Endothelial cell of umbilical vein (primary cell): ENCODE results near the gene USP12.

Experiments
- CTCF ChIP-seq, 2 donors: IDR thresholded peaks; 1 replicate in 1 of 2; 2 replicates in 1 of 2; pipeline ENCODE4 v1.5.1; 2011; ENCODE audit warnings: low read length in 2 of 2, mild to moderate bottlenecking in 2 of 2, moderate library complexity in 2 of 2, control low read depth in 1 of 2, inconsistent platforms in 1 of 2, low read depth in 1 of 2; ENCODE audit not compliant: insufficient read depth in 1 of 2; ENCODE audit errors: extremely low read depth in 1 of 2
- EZH2 ChIP-seq: IDR thresholded peaks from 2 replicates; pipeline ENCODE4 v1.6.1; 2012; ENCODE audit warnings: borderline replicate concordance, low read depth, mild to moderate bottlenecking, moderate library complexity, low read length, inconsistent platforms; ENCODE audit not compliant: severe bottlenecking
- FOS ChIP-seq: IDR thresholded peaks from 2 replicates; pipeline ENCODE4 v1.6.1; 2011; ENCODE audit warnings: mild to moderate bottlenecking, low read length, moderate library complexity, borderline replicate concordance; ENCODE audit not compliant: insufficient read depth
- JUN ChIP-seq: IDR thresholded peaks from 2 replicates; pipeline ENCODE4 v1.6.1; 2011; ENCODE audit warnings: borderline replicate concordance, low read depth; ENCODE audit not compliant: insufficient read length, insufficient read depth
- MYC ChIP-seq: IDR thresholded peaks from one replicate; pipeline ENCODE4 v1.6.1; 2011; ENCODE audit warnings: mild to moderate bottlenecking, low read depth, low read length
- POLR2A ChIP-seq: IDR thresholded peaks from 2 replicates; pipeline ENCODE4 v1.6.1; 2012; ENCODE audit warnings: low read depth, mild to moderate bottlenecking, control low read depth, low read length
- POLR2AphosphoS5 ChIP-seq: IDR thresholded peaks from 2 replicates; pipeline ENCODE4 v1.6.1; 2012; ENCODE audit warnings: low read depth, mild to moderate bottlenecking, control low read depth, low read length, moderate library complexity; ENCODE audit not compliant: insufficient read depth

GRCh38 chr13:27043013-27043412, 128.6 kb downstream of the USP12 start:
- no peak for TF ChIP-seq CTCF (IDR thresholded peaks at IDR 0.05; ENCODE audit: extremely low read depth in 1 of 2, insufficient read depth in 1 of 2, low read depth in 1 of 2, low read length in 2 of 2)
- no peak for TF ChIP-seq POLR2A
- no peak for TF ChIP-seq MYC
- no peak for TF ChIP-seq JUN
- no peak for TF ChIP-seq EZH2
- no peak for TF ChIP-seq POLR2AphosphoS5
- TF ChIP-seq FOS: peak; percentile 81
